Tibial nerve (tissue), 3 donors: ENCODE data around the gene ITGB1.

Source experiments
- POLR2A ChIP-seq, 2 donors: fragments of 450-650 bp; IDR thresholded peaks; one replicate each; pipeline ENCODE4 v1.6.1; 2017; ENCODE audit warnings: antibody characterized with exemption in 2 of 2, mild to moderate bottlenecking in 2 of 2, moderate library complexity in 2 of 2
- TF ChIP-seq, protein P1 (sequence below), 5 experiments: fragments of 200-600 bp in 3 of 5; fragments of 450-650 bp in 2 of 5; sonication (generic) in 3 of 5; IDR thresholded peaks; one replicate each; pipeline ENCODE4 v1.5.1; 2016 to 2019; ENCODE audit warnings: antibody characterized with exemption in 5 of 5, mild to moderate bottlenecking in 3 of 5, moderate library complexity in 2 of 5

DNA sequence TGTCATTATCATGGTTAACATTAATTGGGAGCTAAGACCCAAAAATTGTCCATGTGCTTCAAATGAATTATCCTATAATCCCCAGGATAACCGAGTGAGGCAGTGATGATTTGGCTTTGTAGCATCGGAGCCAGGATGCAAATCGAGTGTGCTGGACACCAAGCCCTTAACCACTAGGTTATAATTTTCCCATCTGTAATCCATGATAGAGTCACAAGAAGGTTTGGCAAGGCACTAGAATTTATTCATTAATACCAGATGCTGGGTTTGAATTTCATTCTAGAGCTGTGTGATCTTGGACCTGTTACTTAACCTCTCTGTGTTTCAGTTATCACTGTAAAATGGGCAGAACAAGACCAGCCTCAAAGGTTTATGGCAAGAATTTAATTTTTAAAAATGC is 21.0 kb upstream of the ITGB1 start:
- TF ChIP-seq, protein P1, sequence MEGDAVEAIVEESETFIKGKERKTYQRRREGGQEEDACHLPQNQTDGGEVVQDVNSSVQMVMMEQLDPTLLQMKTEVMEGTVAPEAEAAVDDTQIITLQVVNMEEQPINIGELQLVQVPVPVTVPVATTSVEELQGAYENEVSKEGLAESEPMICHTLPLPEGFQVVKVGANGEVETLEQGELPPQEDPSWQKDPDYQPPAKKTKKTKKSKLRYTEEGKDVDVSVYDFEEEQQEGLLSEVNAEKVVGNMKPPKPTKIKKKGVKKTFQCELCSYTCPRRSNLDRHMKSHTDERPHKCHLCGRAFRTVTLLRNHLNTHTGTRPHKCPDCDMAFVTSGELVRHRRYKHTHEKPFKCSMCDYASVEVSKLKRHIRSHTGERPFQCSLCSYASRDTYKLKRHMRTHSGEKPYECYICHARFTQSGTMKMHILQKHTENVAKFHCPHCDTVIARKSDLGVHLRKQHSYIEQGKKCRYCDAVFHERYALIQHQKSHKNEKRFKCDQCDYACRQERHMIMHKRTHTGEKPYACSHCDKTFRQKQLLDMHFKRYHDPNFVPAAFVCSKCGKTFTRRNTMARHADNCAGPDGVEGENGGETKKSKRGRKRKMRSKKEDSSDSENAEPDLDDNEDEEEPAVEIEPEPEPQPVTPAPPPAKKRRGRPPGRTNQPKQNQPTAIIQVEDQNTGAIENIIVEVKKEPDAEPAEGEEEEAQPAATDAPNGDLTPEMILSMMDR (IDR thresholded peaks at IDR 0.05), result no peak
- TF ChIP-seq POLR2A (IDR thresholded peaks at IDR 0.05), result no peak
